Left kidney (tissue), 2 donors: Measurements from ENCODE around the gene IRF2BP2. TPM values are rescaled to one million over a fixed set of nuclear protein-coding genes. Genes with fewer than 3 reads are reported as not detected.
"Not testable (repeated sequence)": the region's sequence is repeated elsewhere in the genome, so short reads cannot be mapped to it uniquely, and the experiment has no call there.

Source experiments
- DNase-seq: peaks from one replicate; pipeline ENCODE4 v3.0.0-alpha.2; 2013
- polyA plus RNA-seq: library from polyadenylated mRNA; unstranded; fragments of 120-200 nt; gene quantifications from one replicate; pipeline ENCODE4 v1.2.1, GENCODE V29; 2013; ENCODE audit not compliant: insufficient read length

Gene IRF2BP2
- polyA plus RNA-seq, 1 donor: 140 TPM

GRCh38 chr1:234602334-234603220 is 7.4 kb downstream of the IRF2BP2 start:
- DNase-seq: peak; percentile 73

GRCh38 chr1:234601301-234602017 is 8.5 kb downstream of the IRF2BP2 start:
- DNase-seq: no peak

- peak; percentile 66 for DNase-seq
These were observed 9.3 kb downstream of the IRF2BP2 start for GRCh38 chr1:234600418-234601281.

GRCh38 chr1:234599617-234600417 is 10.2 kb downstream of the IRF2BP2 start:
- DNase-seq: peak; percentile 85

GRCh38 chr1:234598974-234599616 is 10.9 kb downstream of the IRF2BP2 start:
- no peak for DNase-seq

- no peak for DNase-seq
These were observed 12.1 kb downstream of the IRF2BP2 start for GRCh38 chr1:234597894-234598293.

- no peak for DNase-seq
These were observed 14.1 kb downstream of the IRF2BP2 start for GRCh38 chr1:234595899-234596298.

- not testable (repeated sequence) for DNase-seq
These were observed 15.4 kb downstream of the IRF2BP2 start for GRCh38 chr1:234594575-234594974.

- DNase-seq: no peak
These were observed 16.0 kb downstream of the IRF2BP2 start for GRCh38 chr1:234593771-234594504.

- DNase-seq: no peak
These were observed 16.9 kb downstream of the IRF2BP2 start for GRCh38 chr1:234593109-234593508.

GRCh38 chr1:234592240-234592639 is 17.7 kb downstream of the IRF2BP2 start:
- DNase-seq: no peak

GRCh38 chr1:234591131-234591530 is 18.8 kb downstream of the IRF2BP2 start:
- no peak for DNase-seq

GRCh38 chr1:234589854-234590620 is 19.9 kb downstream of the IRF2BP2 start:
- DNase-seq: no peak

GRCh38 chr1:234589064-234589800 is 20.7 kb downstream of the IRF2BP2 start:
- DNase-seq: no peak

- no peak for DNase-seq
These were observed 21.6 kb downstream of the IRF2BP2 start for GRCh38 chr1:234588386-234588785.

GRCh38 chr1:234586892-234587485 is 23.0 kb downstream of the IRF2BP2 start:
- DNase-seq: no peak

GRCh38 chr1:234586304-234586703 is 23.7 kb downstream of the IRF2BP2 start:
- no peak for DNase-seq
